ENCODE measurements around the gene ANP32B.
A peak's percentile ranks its signal among the peaks of the same experiment; 100 is the strongest.
"Not testable (repeated sequence)": the region's sequence is repeated elsewhere in the genome, so short reads cannot be mapped to it uniquely, and the experiment has no call there.

Gene ANP32B

GRCh38 chr9:97982683-97983588 lies at the start of gene ANP32B:
Gene ANP32B (plus strand): TSS chr9:97983341. CDS start chr9:97983556, 215 bp downstream.
- DNase-seq, result peak; percentile 73

- no peak for DNase-seq
Observed at GRCh38 chr9:97934321-97935115, 48.6 kb upstream of the ANP32B start.

DNA sequence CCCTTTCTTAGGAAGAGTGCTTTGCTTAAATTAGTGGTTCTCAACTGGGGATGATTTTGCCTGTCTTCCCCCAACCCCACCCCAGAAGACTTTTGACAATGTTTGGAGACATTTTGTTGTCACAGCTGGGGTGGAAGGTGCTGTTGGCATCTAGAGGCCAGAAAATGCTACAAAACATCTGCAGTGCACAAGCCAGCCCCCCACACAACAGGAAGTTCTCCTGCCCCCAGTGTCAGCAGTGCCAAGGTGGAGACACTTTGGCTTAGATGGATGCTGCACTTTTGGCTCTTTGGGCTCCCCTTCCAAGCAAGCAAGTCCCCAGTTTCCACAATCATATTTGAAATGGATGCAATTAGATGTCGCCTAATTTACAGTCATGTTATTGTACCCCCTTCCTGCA lies 47.9 kb upstream of the ANP32B start:
- DNase-seq, result no peak

GRCh38 chr9:97936998-97937397 lies 46.1 kb upstream of the ANP32B start:
- DNase-seq, result no peak

DNA sequence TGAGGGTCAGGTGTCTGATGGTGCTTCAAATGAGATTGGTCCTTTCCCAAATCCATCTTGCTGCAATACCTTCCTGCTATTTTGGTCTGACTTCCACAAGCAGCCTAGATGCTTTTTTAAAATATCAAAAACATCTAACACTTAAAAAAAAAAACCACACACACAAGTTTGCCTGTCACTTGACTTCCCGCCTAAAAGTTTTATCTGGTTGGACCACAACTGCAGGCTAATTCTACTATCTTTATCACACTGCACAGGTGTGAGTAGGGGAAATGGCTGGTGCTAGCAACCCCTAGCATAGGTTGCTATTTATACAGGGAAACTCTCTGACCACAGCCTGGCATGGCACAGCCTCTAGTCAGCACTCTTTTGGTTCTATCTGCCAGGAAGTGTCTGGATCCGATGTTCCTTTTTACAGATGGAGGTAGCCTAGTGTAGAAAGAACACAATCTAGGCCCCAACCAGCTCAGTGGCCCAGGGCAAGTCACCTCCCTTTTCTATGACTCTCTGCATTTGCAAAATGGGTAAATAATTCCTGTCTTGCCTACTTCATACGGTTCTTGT lies 45.0 kb upstream of the ANP32B start, which contains the start of gene HEMGN:
TSS of gene HEMGN (minus strand) at position 92 of the 564 bp plus-strand sequence. CDS start at position 56, 36 bp downstream.
- DNase-seq, result no peak

DNA sequence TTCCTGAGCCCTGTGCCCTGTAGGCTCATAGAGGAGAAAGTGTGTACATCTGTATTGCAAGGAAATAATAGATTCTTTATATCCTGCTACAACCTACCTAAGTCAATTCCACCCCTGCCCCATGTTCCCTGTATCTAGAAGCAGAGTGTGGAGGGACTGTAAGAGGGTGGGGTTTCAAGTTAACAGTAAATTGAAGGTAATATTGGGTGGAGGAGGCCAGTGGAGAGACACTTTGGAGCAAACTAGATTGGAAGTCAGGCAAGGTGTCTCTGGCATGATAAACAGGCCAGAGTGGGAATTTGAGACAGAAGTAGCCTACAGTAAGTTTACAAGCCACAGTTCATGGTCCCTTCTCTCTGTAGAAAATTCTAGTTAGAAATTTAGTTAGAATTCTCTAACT lies 42.9 kb upstream of the ANP32B start:
- no peak for DNase-seq

GRCh38 chr9:97940741-97941140 lies 42.4 kb upstream of the ANP32B start:
- DNase-seq, result no peak

DNA sequence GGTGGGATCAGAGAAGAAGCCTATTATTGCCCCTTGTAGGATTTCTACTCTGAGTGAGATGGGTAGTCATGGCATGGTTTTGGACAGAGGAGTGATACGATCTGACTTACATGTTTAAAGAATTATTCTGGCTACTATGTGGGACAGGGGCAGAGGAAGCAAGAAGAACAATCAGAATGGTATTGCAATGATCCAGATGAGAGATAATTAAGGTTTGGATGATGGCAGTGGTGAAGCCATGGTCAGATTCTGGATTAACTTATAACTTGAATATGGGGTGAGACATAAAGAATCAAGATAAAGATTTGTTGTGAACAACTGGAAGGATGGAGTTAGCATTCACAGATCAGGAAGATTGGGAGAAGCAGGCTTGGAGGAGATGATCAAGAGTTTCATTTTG lies 41.8 kb upstream of the ANP32B start:
- DNase-seq, result no peak

DNA sequence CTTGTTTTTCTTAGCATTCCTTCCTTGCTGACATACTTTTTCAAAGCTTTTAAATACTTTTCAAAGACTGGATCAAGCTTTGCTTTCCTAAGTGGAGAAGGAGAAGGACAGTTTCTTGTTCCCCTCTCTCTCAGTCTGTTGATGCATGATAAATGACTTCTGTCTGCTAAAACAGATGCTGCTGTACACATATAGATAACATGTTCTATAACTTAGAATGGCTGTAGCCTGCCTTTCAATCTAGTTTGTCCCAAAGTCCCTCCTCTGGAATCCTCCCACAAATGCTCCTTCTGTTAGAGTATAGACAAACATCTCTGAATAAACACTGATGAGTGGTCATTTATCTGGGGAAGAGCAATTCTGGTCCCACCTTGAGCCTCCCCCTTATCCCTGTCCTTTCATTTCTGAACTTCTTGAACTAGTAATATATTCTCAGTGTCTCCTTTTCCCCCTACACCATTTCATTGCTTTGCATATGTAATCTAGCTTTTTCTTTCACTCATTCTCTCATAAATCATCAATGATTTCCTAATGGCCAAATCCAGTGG lies 39.8 kb upstream of the ANP32B start:
- no peak for DNase-seq

DNA sequence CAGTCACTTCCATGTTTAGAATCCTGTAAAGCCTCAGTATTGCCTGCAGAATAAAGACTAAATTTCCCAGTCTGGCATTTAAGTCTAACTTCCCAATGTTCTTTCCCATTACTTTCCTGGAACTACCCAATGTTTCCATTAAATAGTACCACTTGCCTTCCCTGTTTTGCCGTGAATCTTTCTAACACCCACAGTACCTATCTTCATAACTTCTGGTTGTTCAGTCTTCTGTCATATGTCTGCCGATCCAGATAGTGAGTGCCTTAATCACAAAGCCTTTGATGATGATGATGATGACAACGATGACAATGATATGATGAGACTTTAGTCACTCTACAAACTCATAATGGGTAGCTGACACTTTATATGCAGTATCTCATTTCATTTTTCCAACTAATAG lies 38.5 kb upstream of the ANP32B start:
- no peak for DNase-seq

GRCh38 chr9:97945470-97945869 lies 37.7 kb upstream of the ANP32B start:
- DNase-seq, result not testable (repeated sequence)

DNA sequence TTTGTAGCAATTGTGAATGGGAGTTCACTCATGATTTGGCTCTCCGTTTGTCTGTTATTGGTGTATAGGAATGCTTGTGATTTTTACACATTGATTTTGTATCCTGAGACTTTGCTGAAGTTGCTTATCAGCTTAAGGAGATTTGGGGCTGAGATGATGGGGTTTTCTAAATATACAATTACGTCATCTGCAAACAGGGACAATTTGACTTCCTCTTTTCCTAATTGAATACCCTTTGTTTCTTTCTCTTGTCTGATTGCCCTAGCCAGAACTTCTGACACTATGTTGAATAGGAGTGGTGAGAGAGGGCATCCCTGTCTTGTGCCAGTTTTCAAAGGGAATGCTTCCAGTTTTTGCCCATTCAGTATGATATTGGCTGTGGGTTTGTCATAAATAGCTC lies 36.0 kb upstream of the ANP32B start:
- not testable (repeated sequence) for DNase-seq

DNA sequence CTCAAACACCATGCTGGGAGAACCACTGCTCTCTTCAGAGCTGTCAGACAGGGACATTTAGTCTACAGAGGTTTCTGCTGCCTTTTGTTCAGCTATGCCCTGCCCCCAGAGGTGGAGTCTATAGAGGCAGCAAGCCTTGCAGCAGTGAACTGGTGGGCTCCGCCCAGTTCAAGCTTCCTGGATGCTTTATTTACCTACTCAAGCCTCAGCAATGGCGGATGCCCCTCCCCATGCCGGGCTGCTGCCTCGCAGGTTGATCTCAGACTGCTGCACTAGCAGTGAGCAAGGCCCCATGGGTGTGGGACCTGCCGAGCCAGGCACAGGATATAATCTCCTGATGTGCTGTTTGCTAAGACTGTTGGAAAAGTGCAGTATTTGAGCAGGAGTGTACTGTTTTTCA lies 32.3 kb upstream of the ANP32B start:
- DNase-seq, result not testable (repeated sequence)

- DNase-seq, result no peak
Observed at GRCh38 chr9:97954550-97954989, 28.6 kb upstream of the ANP32B start.

- DNase-seq, result no peak
Observed at GRCh38 chr9:97956331-97956730, 26.8 kb upstream of the ANP32B start.

- DNase-seq, result no peak
Observed at GRCh38 chr9:97958812-97959511, 24.2 kb upstream of the ANP32B start.

DNA sequence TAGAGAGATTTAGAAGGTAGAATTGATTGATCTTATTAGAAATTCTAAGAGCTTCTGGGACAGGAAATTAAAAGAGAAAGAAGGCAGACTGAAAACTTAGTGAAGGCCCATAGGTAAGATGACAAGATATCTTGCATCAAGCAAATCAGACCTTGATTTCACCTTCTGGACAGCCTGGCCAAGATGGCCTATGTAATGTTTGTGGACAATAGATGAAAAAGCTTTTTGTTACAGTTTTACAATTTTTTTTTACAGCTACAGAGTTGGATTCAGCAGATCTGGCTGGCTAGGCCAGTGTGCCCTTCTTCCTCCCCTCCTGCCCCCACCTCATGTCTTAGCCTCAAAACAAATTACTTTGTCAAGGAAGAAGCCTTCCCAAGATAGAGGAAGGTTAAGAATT lies 23.6 kb upstream of the ANP32B start:
- no peak for DNase-seq

DNA sequence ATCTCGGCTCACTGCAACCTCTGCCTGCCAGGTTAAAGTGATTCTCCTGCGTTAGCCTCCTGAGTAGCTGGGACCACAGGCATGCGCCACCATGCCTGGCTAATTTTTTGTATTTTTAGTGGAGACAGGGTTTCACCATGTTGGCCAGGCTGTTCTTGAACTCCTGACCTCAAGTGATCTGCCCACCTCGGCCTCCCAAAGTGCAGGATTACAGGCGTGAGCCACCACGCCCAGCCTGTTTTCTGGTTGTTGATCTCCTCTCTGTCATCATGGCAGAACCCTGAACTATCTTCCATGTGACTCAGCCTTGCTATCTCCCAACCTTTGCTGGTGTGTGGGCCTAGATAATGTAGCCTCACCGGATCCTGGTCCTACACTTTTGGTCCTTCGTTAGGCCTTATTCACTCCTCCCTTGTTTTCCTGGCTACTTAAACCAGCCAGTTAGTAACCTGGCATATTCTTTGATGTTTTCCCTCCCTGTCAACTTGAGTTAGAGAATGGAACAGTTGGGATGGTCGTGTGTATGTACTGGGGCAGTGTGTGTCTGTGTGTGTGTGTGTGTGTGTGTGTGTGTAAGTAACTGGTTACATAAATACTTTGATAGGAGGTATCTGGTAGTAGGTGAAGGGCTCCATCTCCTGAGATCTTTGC lies 22.3 kb upstream of the ANP32B start:
- not testable (repeated sequence) for DNase-seq

DNA sequence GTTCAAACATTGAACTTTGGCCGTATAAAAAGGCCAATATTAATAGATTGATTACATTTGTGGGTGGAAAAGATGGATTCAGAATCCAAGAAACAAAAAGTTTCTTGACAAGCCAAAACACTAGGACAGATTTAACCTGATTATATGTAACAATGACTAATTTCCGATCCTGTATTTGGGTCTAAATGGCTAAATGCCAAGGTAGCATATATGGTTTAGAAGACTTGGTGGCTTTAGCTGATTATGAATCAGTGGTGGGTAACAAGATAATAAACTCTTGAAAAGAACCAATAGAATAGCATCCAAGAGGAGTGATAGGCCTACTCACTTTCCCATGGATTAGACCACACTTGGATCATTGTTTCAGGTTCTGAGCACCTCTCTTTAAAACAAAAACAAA lies 21.8 kb upstream of the ANP32B start:
- DNase-seq, result no peak

DNA sequence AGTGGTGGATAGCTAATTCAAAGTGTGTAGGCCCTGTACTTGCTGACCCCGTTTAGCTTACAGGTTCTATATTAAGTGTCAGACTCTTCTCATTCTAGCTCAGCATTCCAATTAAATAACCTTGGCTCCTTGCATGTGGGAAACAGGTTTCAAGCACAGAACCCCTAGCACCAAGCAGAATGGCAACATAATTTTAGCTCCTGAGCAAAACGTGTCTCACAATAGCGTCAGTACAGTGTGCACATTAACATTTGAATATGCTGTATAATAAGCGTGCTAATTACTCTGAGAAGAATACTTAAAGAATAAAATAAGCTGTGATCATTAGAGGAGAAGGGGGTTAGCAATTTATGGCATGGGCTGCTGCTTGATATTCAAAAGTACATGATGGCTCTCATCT lies 21.0 kb upstream of the ANP32B start:
- no peak for DNase-seq

GRCh38 chr9:97962575-97962974 lies 20.6 kb upstream of the ANP32B start:
- DNase-seq, result no peak

DNA sequence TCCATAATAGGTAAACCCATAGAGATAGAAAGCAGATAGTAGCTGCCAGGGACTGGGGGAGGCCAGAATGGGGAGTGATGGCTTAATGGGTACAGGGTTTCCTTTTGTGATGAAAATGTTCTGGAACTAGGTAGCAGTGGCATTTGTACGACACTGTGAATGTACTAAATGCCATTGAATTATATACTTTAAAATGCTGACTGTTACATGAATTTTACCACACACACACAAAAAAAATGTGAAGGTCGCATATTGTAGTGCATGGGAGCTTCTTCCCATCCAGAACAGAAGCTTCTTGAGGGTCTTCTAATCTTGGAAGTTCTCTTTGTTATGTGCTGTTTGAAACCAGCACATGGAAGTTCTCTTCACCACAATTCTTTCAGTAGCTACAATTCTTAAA lies 19.9 kb upstream of the ANP32B start:
- no peak for DNase-seq
